Stimulated activated CD8-positive, alpha-beta memory T cell treated with anti-CD3 and anti-CD28 coated beads, Interleukin-7, amount 100 ng/mL, for 4 hours (primary cell): ENCODE data around the gene C21orf91.

Experiments
- DNase-seq, 2 donors: peaks; one replicate each; pipeline ENCODE4 v3.0.0-alpha.2; 2020; ENCODE audit warnings: low read depth in 2 of 2

C21orf91 gene

GRCh38 chr21:17819114-17819876 lies at the start of gene C21orf91:
Gene C21orf91 (minus strand): TSS chr21:17819356. CDS start chr21:17818318, 1,038 bp downstream.
- peak; percentile 89 to 90 for DNase-seq

GRCh38 chr21:17866590-17866989 lies 47.4 kb upstream of the C21orf91 start:
- no peak for DNase-seq

GRCh38 chr21:17859661-17860060 lies 40.5 kb upstream of the C21orf91 start:
- no peak for DNase-seq

- no peak for DNase-seq
Observed at GRCh38 chr21:17858747-17859146, 39.6 kb upstream of the C21orf91 start.

- no peak for DNase-seq
Observed at GRCh38 chr21:17854745-17855144, 35.6 kb upstream of the C21orf91 start.

- DNase-seq, result no peak
Observed at GRCh38 chr21:17853393-17854275, 34.5 kb upstream of the C21orf91 start.

GRCh38 chr21:17848228-17848627 lies 29.1 kb upstream of the C21orf91 start:
- DNase-seq, result no peak

- DNase-seq, result no peak
Observed at GRCh38 chr21:17841103-17841502, 21.9 kb upstream of the C21orf91 start.

GRCh38 chr21:17834639-17835354 lies 15.6 kb upstream of the C21orf91 start:
- DNase-seq, result no peak

GRCh38 chr21:17829472-17829871 lies 10.3 kb upstream of the C21orf91 start:
- no peak for DNase-seq

- DNase-seq, result no peak
Observed at GRCh38 chr21:17828223-17828622, 9.1 kb upstream of the C21orf91 start.

- no peak for DNase-seq
Observed at GRCh38 chr21:17823846-17824245, 4.7 kb upstream of the C21orf91 start.

GRCh38 chr21:17821121-17821520 lies 2.0 kb upstream of the C21orf91 start:
- no peak for DNase-seq

- DNase-seq, result no peak
Observed at GRCh38 chr21:17819877-17820229, 697 bp upstream of the C21orf91 start.

GRCh38 chr21:17818186-17819113 lies 706 bp downstream of the C21orf91 start:
- peak in 1 of 2 donors; percentile 21 for DNase-seq

- DNase-seq, result no peak
Observed at GRCh38 chr21:17813353-17813752, 5.8 kb downstream of the C21orf91 start.

GRCh38 chr21:17805966-17806365 lies 13.2 kb downstream of the C21orf91 start:
- no peak for DNase-seq

- DNase-seq, result no peak
Observed at GRCh38 chr21:17803536-17803935, 15.6 kb downstream of the C21orf91 start.

- no peak for DNase-seq
Observed at GRCh38 chr21:17802572-17802971, 16.6 kb downstream of the C21orf91 start.

- no peak for DNase-seq
Observed at GRCh38 chr21:17799414-17800164, 19.6 kb downstream of the C21orf91 start.
